HUES64 (cell line): Measurements from ENCODE around the gene GALNS.
"Not testable (repeated sequence)": the region's sequence is repeated elsewhere in the genome, so short reads cannot be mapped to it uniquely, and the experiment has no call there.

ENCODE experiments used
- H3K27ac ChIP-seq: 2 replicates; pipeline ENCODE4 v1.7.0; 2013; ENCODE audit warnings: low read depth, low read length, inconsistent platforms
- H3K27me3 ChIP-seq: 2 replicates; pipeline ENCODE4 v1.6.1; 2013; ENCODE audit warnings: mild to moderate bottlenecking, low read length; ENCODE audit not compliant: insufficient read depth
- H3K36me3 ChIP-seq: 2 replicates; pipeline ENCODE4 v1.6.1; 2013; ENCODE audit warnings: mild to moderate bottlenecking, low read length; ENCODE audit not compliant: insufficient read depth
- H3K4me1 ChIP-seq: 2 replicates; pipeline ENCODE4 v1.6.1; 2013; ENCODE audit warnings: mild to moderate bottlenecking, low read length, moderate library complexity; ENCODE audit not compliant: insufficient read depth
- H3K4me3 ChIP-seq: 2 replicates; pipeline ENCODE4 v1.5.1; 2013; ENCODE audit warnings: mild to moderate bottlenecking, low read length, moderate library complexity
- H3K9ac ChIP-seq: 2 replicates; pipeline ENCODE4 v1.6.1; 2013; ENCODE audit warnings: mild to moderate bottlenecking, low read depth, low read length
- H3K9me3 ChIP-seq: 2 replicates; pipeline ENCODE4 v1.6.1; 2013; ENCODE audit warnings: low read depth, low read length; ENCODE audit not compliant: insufficient read depth
- WGBS: fragments of 150-250, 120-280 bp; methylation state at CpG from one replicate; pipeline ENCODE4 v1.1.7; 2013; ENCODE audit warnings: missing lambda C conversion rate; 5-methylcytosine and 5-hydroxymethylcytosine counted together

GALNS gene

DNA sequence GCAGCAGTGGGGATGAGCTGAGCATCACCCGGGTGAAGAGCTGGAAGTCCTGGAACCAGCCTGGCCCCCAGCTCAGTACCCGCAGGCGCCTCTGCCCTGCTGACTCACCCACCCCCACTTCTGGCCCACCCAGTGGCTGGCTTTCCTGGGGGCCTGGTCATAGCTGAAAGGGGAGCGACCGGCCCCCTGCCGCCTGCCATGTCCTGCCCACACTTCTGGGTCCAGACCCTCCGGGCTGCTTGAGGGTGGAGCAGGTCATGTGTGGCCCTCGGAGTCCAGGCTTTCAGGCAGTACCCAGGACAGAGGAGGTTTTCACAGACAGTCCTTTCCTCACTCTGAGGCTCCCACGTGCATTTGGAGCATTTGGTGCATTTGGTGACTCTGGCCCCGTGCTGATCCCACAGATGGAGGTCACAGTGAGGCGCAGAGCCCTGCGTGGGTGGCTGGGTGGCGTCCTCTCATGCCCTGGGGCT lies 64.6 kb downstream of the GALNS start:
- no peak overlapping the region for H3K4me3 ChIP-seq

GRCh38 chr16:88790312-88791211 lies 66.2 kb downstream of the GALNS start:
- H3K9ac ChIP-seq: no peak overlapping the region
- no peak overlapping the region; the same call in 1 of the 2 replicates for H3K27ac ChIP-seq
- 42% methylated on average over 24 of the region's 24 CpGs for WGBS

More for the DNA sequence above, 64.6 kb downstream of the GALNS start:
- Histone ChIP-seq H3K9me3 (no peaks in the 10 kb centered on the region), H3K36me3 (no peaks in the 10 kb centered on the region), H3K4me1 (peaks cover 7% of the 10 kb centered on the region; the same call in 1 of the 2 replicates), H3K9ac (no peak overlapping the region), H3K27me3 (no peaks in the 10 kb centered on the region), H3K27ac (no peak overlapping the region)
- WGBS: 79% methylated on average over 13 of the region's 13 CpGs

DNA sequence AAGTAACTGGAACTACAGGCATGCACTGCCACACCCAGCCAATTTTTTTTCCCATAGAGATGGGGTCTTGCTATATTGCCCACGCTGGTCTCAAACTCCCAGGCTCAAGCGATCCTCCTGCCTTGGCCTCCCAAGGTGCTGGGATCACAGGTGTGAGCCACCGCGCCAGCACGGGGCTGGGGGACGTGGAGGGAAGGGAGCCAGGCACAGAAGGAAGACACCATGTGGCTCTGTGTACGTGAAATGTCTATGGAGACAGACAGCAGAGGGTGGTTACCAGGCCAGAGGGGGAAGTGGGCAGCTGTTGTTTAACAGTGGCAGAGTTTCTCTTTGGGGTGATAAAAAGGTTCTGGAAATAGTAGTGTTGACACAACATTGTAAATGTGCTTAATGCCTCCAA lies 67.2 kb downstream of the GALNS start:
- 77% methylated on average over 7 of the region's 7 CpGs for WGBS
- Histone ChIP-seq H3K4me3 (no peak overlapping the region), H3K9me3 (no peaks in the 10 kb centered on the region), H3K9ac (no peak overlapping the region), H3K36me3 (no peaks in the 10 kb centered on the region), H3K27ac (no peak overlapping the region), H3K4me1 (peaks cover 7% of the 10 kb centered on the region; the same call in 1 of the 2 replicates), H3K27me3 (peaks cover 7% of the 10 kb centered on the region)

More at GRCh38 chr16:88790312-88791211, 66.2 kb downstream of the GALNS start:
- Histone ChIP-seq H3K4me3 (no peak overlapping the region), H3K4me1 (peaks cover 7% of the 10 kb centered on the region; the same call in 1 of the 2 replicates), H3K27me3 (peaks cover 3% of the 10 kb centered on the region), H3K36me3 (no peaks in the 10 kb centered on the region), H3K9me3 (no peaks in the 10 kb centered on the region)

DNA sequence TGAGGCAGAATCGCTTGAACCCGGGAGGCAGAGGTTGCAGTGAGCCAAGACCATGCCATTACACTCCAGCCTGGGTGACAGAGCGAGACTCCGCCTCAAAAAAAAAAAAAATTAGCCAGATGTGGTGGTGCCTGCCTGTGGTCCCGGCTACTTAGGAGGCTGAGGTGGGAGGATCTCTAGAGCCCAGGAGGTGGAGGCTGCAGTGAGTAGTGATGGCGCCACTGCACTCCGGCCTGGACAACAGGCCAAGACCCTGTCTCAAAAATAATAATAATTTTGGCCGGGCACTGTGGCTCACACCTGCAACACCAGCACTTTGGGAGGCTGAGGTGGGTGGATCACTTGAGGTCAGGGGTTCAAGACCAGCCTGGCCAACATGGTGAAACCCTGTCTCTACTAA lies 68.0 kb downstream of the GALNS start:
- not testable (repeated sequence) for H3K27me3 ChIP-seq, H3K4me3 ChIP-seq, H3K36me3 ChIP-seq, H3K27ac ChIP-seq, H3K9me3 ChIP-seq, H3K9ac ChIP-seq
- H3K4me1 ChIP-seq: peaks cover 11% of the 10 kb centered on the region; the same call in 1 of the 2 replicates
- WGBS: 96% methylated on average over 8 of the region's 8 CpGs

DNA sequence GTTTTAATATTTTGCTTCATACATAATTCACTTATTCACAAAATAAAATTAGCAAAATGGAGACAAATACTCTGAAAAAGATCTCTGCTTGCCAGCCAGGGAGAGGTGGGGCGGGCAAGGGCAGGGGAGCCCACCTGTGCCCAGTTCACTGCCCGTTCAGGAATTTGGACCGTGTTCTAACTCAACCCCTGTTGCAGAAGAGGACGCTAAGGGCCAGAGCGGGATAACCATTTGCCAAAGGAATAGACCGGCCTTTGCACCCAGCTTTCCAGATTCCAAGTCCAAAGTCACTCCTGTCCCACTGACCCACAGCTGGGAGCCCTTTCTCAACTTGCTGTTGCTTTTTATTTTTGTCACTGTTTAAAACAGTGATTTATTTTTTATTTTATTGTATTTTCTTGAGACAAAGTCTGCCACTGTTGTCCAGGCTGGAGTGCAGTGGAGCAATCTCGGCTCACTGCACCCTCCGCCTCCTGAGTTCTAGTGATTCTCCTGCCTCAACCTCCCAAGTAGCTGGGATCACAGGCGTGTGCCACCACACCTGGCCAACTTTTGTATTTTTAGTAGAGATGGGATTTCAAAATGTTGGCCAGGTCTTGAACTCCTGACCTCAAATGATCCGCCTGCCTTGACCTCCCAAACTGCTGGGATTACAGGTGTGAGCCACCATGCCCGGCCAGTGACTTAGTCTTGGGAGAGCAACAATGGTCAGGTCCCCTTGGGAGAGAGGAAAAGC lies 69.0 kb downstream of the GALNS start:
- Histone ChIP-seq H3K9me3 (no peaks in the 10 kb centered on the region), H3K4me3 (no peak overlapping the region), H3K27ac (no peak overlapping the region), H3K4me1 (peaks cover 18% of the 10 kb centered on the region), H3K9ac (no peak overlapping the region), H3K27me3 (peaks cover 7% of the 10 kb centered on the region), H3K36me3 (no peaks in the 10 kb centered on the region)
- 90% methylated on average over 11 of the region's 11 CpGs for WGBS

GRCh38 chr16:88785106-88785924 lies 71.4 kb downstream of the GALNS start, which contains the start of gene PIEZO1:
Gene PIEZO1 (minus strand): TSS chr16:88785220. CDS start chr16:88784964, 256 bp downstream.
- WGBS: 7% methylated on average over 110 of the region's 110 CpGs
- Histone ChIP-seq H3K4me3 (peak within 1 kb of the TSS; percentile 61), H3K9ac (peak within 1 kb of the TSS; percentile 78), H3K27ac (no peak within 1 kb of the TSS), H3K27me3 (peaks cover 7% of the 10 kb centered on the region), H3K4me1 (peaks cover 16% of the 10 kb centered on the region), H3K9me3 (no peaks in the 10 kb centered on the region), H3K36me3 (no peaks in the 10 kb centered on the region)

DNA sequence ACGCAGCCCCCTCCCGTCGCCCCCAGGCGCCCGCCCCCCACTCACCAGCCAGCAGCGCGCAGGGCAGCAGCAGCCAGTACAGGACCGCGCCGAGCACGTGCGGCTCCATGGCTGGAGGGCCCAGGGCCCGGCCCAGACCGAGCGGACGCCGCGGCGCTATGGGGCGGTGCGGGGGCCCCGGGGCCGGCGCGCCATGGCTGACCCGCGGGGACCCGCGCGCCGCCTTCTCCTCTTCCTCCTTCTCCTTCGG lies 72.0 kb downstream of the GALNS start:
- Histone ChIP-seq H3K9me3 (no peaks in the 10 kb centered on the region), H3K9ac (peak overlapping the region; percentile 78), H3K27ac (no peak overlapping the region), H3K4me1 (peaks cover 14% of the 10 kb centered on the region; the same call in 1 of the 2 replicates), H3K36me3 (no peaks in the 10 kb centered on the region), H3K27me3 (peaks cover 7% of the 10 kb centered on the region), H3K4me3 (peak overlapping the region; percentile 61)
- under 1% methylated on average over 32 of the region's 32 CpGs for WGBS

GRCh38 chr16:88784074-88784855 lies 72.5 kb downstream of the GALNS start:
- Histone ChIP-seq H3K4me3 (peak overlapping the region; percentile 61), H3K27ac (no peak overlapping the region), H3K9ac (peak overlapping the region; percentile 78), H3K4me1 (peaks cover 14% of the 10 kb centered on the region; the same call in 1 of the 2 replicates), H3K9me3 (no peaks in the 10 kb centered on the region), H3K36me3 (no peaks in the 10 kb centered on the region), H3K27me3 (peaks cover 7% of the 10 kb centered on the region)
- 7% methylated on average over 74 of the region's 74 CpGs for WGBS

- H3K9me3 ChIP-seq: no peaks in the 10 kb centered on the region
- H3K9ac ChIP-seq: peak overlapping the region; percentile 78; the same call in 1 of the 2 replicates
- peaks cover 7% of the 10 kb centered on the region for H3K27me3 ChIP-seq
- no peak overlapping the region for H3K27ac ChIP-seq
- 77% methylated on average over 27 of the region's 27 CpGs for WGBS
- H3K36me3 ChIP-seq: no peaks in the 10 kb centered on the region
- peak overlapping the region; percentile 61 for H3K4me3 ChIP-seq
- H3K4me1 ChIP-seq: peaks cover 14% of the 10 kb centered on the region; the same call in 1 of the 2 replicates
Measured at GRCh38 chr16:88783391-88784073, 73.2 kb downstream of the GALNS start.
